NCI-H187 treated with DMSO at 0.1 percent for 48 hours (cell line): ENCODE results near the gene SNAPIN.

Experiments
- DNase-seq: peaks from one replicate; lab custom pipeline; 2025; lab: John Stamatoyannopoulos, UW

SNAPIN gene

GRCh38 chr1:153678519-153679336 lies 20.2 kb downstream of the SNAPIN start, which contains the start of gene NPR1:
Gene NPR1, plus strand, starts transcription at chr1:153678688. Its CDS starts 421 bp downstream, at chr1:153679109.
- DNase-seq = no peak

- DNase-seq = no peak
Measured at GRCh38 chr1:153679337-153680119, 21.0 kb downstream of the SNAPIN start.

- DNase-seq = no peak
Measured at GRCh38 chr1:153680120-153680403, 21.6 kb downstream of the SNAPIN start.

- DNase-seq = no peak
Measured at GRCh38 chr1:153682730-153683129, 24.2 kb downstream of the SNAPIN start.

GRCh38 chr1:153683854-153684253 lies 25.4 kb downstream of the SNAPIN start:
- no peak for DNase-seq

- no peak for DNase-seq
Measured at GRCh38 chr1:153684892-153685291, 26.4 kb downstream of the SNAPIN start.

GRCh38 chr1:153685544-153686340 lies 27.2 kb downstream of the SNAPIN start:
- no peak for DNase-seq

GRCh38 chr1:153687346-153688125 lies 29.0 kb downstream of the SNAPIN start:
- no peak for DNase-seq

- no peak for DNase-seq
Measured at GRCh38 chr1:153688276-153688675, 29.8 kb downstream of the SNAPIN start.

GRCh38 chr1:153688736-153689328 lies 30.3 kb downstream of the SNAPIN start:
- DNase-seq = no peak

GRCh38 chr1:153693466-153693865 lies 35.0 kb downstream of the SNAPIN start:
- DNase-seq = no peak

GRCh38 chr1:153696741-153697140 lies 38.2 kb downstream of the SNAPIN start:
- DNase-seq = no peak

GRCh38 chr1:153697191-153698019 lies 38.9 kb downstream of the SNAPIN start:
- no peak for DNase-seq

- no peak for DNase-seq
Measured at GRCh38 chr1:153698020-153698922, 39.8 kb downstream of the SNAPIN start.

- no peak for DNase-seq
Measured at GRCh38 chr1:153698923-153699714, 40.6 kb downstream of the SNAPIN start.

- no peak for DNase-seq
Measured at GRCh38 chr1:153699768-153700167, 41.3 kb downstream of the SNAPIN start.

- no peak for DNase-seq
Measured at GRCh38 chr1:153705484-153705883, 47.0 kb downstream of the SNAPIN start.

- no peak for DNase-seq
Measured at GRCh38 chr1:153711026-153711425, 52.5 kb downstream of the SNAPIN start.
